ENCODE data around the gene USP34.
"Not testable (repeated sequence)": the region's sequence is repeated elsewhere in the genome, so short reads cannot be mapped to it uniquely, and the experiment has no call there.

The USP34 gene

GRCh38 chr2:61452392-61452791, 18.5 kb downstream of the USP34 start:
- TF ChIP-seq PPARA (CRISPR knock-in tag; IDR thresholded peaks at IDR 0.05; ENCODE audit: borderline replicate concordance) = no peak
- ATAC-seq = no peak

GRCh38 chr2:61451178-61451577, 19.7 kb downstream of the USP34 start:
- no peak for ATAC-seq
- no peak for TF ChIP-seq ISL1 (CRISPR knock-in tag; IDR thresholded peaks at IDR 0.05)
- no peak for TF ChIP-seq SNAI2 (CRISPR knock-in tag; IDR thresholded peaks at IDR 0.05)
- TF ChIP-seq ZNF70 (CRISPR knock-in tag; IDR thresholded peaks at IDR 0.05) = no peak
- TF ChIP-seq TCF4 (CRISPR knock-in tag; IDR thresholded peaks at IDR 0.05; ENCODE audit: borderline replicate concordance) = no peak
- no peak for TF ChIP-seq ESRRG (CRISPR knock-in tag; IDR thresholded peaks at IDR 0.05)
- TF ChIP-seq CSDC2 (CRISPR knock-in tag; IDR thresholded peaks at IDR 0.05) = no peak
- no peak for TF ChIP-seq ARNTL (CRISPR knock-in tag; IDR thresholded peaks at IDR 0.05; ENCODE audit: borderline replicate concordance, low read depth)
- TF ChIP-seq, protein P1, sequence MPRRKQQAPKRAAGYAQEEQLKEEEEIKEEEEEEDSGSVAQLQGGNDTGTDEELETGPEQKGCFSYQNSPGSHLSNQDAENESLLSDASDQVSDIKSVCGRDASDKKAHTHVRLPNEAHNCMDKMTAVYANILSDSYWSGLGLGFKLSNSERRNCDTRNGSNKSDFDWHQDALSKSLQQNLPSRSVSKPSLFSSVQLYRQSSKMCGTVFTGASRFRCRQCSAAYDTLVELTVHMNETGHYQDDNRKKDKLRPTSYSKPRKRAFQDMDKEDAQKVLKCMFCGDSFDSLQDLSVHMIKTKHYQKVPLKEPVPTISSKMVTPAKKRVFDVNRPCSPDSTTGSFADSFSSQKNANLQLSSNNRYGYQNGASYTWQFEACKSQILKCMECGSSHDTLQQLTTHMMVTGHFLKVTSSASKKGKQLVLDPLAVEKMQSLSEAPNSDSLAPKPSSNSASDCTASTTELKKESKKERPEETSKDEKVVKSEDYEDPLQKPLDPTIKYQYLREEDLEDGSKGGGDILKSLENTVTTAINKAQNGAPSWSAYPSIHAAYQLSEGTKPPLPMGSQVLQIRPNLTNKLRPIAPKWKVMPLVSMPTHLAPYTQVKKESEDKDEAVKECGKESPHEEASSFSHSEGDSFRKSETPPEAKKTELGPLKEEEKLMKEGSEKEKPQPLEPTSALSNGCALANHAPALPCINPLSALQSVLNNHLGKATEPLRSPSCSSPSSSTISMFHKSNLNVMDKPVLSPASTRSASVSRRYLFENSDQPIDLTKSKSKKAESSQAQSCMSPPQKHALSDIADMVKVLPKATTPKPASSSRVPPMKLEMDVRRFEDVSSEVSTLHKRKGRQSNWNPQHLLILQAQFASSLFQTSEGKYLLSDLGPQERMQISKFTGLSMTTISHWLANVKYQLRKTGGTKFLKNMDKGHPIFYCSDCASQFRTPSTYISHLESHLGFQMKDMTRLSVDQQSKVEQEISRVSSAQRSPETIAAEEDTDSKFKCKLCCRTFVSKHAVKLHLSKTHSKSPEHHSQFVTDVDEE (CRISPR knock-in tag; IDR thresholded peaks at IDR 0.05) = no peak
- TF ChIP-seq, protein P2, sequence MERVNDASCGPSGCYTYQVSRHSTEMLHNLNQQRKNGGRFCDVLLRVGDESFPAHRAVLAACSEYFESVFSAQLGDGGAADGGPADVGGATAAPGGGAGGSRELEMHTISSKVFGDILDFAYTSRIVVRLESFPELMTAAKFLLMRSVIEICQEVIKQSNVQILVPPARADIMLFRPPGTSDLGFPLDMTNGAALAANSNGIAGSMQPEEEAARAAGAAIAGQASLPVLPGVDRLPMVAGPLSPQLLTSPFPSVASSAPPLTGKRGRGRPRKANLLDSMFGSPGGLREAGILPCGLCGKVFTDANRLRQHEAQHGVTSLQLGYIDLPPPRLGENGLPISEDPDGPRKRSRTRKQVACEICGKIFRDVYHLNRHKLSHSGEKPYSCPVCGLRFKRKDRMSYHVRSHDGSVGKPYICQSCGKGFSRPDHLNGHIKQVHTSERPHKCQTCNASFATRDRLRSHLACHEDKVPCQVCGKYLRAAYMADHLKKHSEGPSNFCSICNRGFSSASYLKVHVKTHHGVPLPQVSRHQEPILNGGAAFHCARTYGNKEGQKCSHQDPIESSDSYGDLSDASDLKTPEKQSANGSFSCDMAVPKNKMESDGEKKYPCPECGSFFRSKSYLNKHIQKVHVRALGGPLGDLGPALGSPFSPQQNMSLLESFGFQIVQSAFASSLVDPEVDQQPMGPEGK (CRISPR knock-in tag; IDR thresholded peaks at IDR 0.05; ENCODE audit: borderline replicate concordance) = no peak
- no peak for TF ChIP-seq CREB5 (CRISPR knock-in tag; IDR thresholded peaks at IDR 0.05; ENCODE audit: low read depth)
- no peak for TF ChIP-seq PPARA (CRISPR knock-in tag; IDR thresholded peaks at IDR 0.05; ENCODE audit: borderline replicate concordance)
- TF ChIP-seq, protein P3, sequence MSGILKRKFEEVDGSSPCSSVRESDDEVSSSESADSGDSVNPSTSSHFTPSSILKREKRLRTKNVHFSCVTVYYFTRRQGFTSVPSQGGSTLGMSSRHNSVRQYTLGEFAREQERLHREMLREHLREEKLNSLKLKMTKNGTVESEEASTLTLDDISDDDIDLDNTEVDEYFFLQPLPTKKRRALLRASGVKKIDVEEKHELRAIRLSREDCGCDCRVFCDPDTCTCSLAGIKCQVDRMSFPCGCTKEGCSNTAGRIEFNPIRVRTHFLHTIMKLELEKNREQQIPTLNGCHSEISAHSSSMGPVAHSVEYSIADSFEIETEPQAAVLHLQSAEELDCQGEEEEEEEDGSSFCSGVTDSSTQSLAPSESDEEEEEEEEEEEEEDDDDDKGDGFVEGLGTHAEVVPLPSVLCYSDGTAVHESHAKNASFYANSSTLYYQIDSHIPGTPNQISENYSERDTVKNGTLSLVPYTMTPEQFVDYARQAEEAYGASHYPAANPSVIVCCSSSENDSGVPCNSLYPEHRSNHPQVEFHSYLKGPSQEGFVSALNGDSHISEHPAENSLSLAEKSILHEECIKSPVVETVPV (CRISPR knock-in tag; IDR thresholded peaks at IDR 0.05) = no peak
- TF ChIP-seq ZC3H10 (CRISPR knock-in tag; IDR thresholded peaks at IDR 0.05) = no peak
- TF ChIP-seq OSR1 (CRISPR knock-in tag; IDR thresholded peaks at IDR 0.05) = no peak

GRCh38 chr2:61450144-61450543, 20.7 kb downstream of the USP34 start:
- no peak for ATAC-seq
- TF ChIP-seq, protein P4, sequence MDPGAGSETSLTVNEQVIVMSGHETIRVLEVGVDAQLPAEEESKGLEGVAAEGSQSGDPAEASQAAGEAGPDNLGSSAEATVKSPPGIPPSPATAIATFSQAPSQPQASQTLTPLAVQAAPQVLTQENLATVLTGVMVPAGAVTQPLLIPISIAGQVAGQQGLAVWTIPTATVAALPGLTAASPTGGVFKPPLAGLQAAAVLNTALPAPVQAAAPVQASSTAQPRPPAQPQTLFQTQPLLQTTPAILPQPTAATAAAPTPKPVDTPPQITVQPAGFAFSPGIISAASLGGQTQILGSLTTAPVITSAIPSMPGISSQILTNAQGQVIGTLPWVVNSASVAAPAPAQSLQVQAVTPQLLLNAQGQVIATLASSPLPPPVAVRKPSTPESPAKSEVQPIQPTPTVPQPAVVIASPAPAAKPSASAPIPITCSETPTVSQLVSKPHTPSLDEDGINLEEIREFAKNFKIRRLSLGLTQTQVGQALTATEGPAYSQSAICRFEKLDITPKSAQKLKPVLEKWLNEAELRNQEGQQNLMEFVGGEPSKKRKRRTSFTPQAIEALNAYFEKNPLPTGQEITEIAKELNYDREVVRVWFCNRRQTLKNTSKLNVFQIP (CRISPR knock-in tag; IDR thresholded peaks at IDR 0.05; ENCODE audit: borderline replicate concordance, low read depth) = no peak

DNA sequence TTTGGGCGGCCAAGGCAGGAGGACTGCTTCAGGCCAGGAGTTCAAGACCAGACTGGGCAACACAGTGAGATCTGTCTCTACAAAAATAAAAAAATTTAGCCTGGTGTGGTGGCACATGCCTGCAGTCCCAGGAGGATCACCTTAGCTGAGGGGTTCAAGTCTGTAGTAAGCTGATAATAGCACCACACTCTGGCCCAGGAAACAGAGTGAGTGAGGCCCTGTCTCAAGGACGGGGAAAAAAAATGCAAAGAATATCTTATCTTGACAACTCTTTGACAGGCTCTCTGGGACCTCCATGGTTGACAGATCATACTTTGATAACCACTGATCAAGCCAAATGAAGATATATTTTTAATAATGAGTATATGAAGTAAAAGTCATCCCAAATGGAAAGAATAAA, 22.7 kb downstream of the USP34 start:
- TF ChIP-seq ZC3H10 (CRISPR knock-in tag; IDR thresholded peaks at IDR 0.05) (no peak), TOX (CRISPR knock-in tag; IDR thresholded peaks at IDR 0.05; ENCODE audit: borderline replicate concordance) (no peak), CREB5 (CRISPR knock-in tag; IDR thresholded peaks at IDR 0.05; ENCODE audit: low read depth) (no peak), ZFP30 (CRISPR knock-in tag; IDR thresholded peaks at IDR 0.05) (no peak), ZNF565 (CRISPR knock-in tag; conservative IDR thresholded peaks at IDR 0.05; ENCODE audit: low read depth) (no peak), OSR1 (CRISPR knock-in tag; IDR thresholded peaks at IDR 0.05) (no peak)
- no peak for ATAC-seq

GRCh38 chr2:61446971-61447370, 23.9 kb downstream of the USP34 start:
- ATAC-seq = not testable (repeated sequence)
